Kidney (tissue), 11 donors: ENCODE measurements around the gene ALG1L2. TPM values are rescaled to one million over a fixed set of nuclear protein-coding genes. Genes with fewer than 3 reads are reported as not detected.
"Not testable (repeated sequence)": the region's sequence is repeated elsewhere in the genome, so short reads cannot be mapped to it uniquely, and the experiment has no call there.

Experiments
- DNase-seq, 5 donors: peaks; one replicate each; pipeline ENCODE4 v3.0.0-alpha.2; 2013 to 2020
- FAIRE-seq: peaks from 2 replicates; lab custom pipeline; 2012; peaks lifted over from hg19 to GRCh38; lab: Jason Lieb, UNC
- H3K27ac ChIP-seq, 2 donors: one replicate each; pipeline ENCODE4 v1.7.0; 2013; ENCODE audit warnings: low read depth in 2 of 2, low read length in 2 of 2, inconsistent platforms in 1 of 2
- H3K27me3 ChIP-seq: one replicate; pipeline ENCODE4 v1.7.1; 2013; ENCODE audit warnings: low read length, inconsistent platforms; ENCODE audit not compliant: control insufficient read depth, insufficient read depth
- H3K36me3 ChIP-seq, 3 donors: one replicate each; pipeline versions ENCODE4 v1.7.0 to v1.7.1; 2013; ENCODE audit warnings: low read length in 3 of 3, control low read depth in 1 of 3, inconsistent platforms in 1 of 3; ENCODE audit not compliant: insufficient read depth in 3 of 3, control insufficient read depth in 2 of 3
- H3K4me1 ChIP-seq, 3 donors: one replicate each; pipeline versions ENCODE4 v1.7.0 to v1.7.1; 2013; ENCODE audit warnings: low read length in 3 of 3, inconsistent platforms in 1 of 3, low read depth in 1 of 3; ENCODE audit not compliant: control insufficient read depth in 2 of 3, insufficient read depth in 2 of 3
- H3K4me3 ChIP-seq, 3 donors: one replicate each; pipeline versions ENCODE4 v1.7.0 to v1.8.1; 2013; ENCODE audit warnings: low read length in 3 of 3, control low read depth in 1 of 3, inconsistent platforms in 1 of 3
- H3K9ac ChIP-seq, 3 donors: one replicate each; pipeline versions ENCODE4 v1.7.0 to v1.7.1; 2013; ENCODE audit warnings: low read length in 3 of 3, control low read depth in 1 of 3, inconsistent platforms in 1 of 3
- H3K9me3 ChIP-seq, 3 donors: one replicate each; pipeline versions ENCODE4 v1.7.0 to v1.7.1; 2013; ENCODE audit warnings: low read length in 3 of 3, control low read depth in 1 of 3, inconsistent platforms in 1 of 3; ENCODE audit not compliant: control insufficient read depth in 2 of 3, insufficient read depth in 1 of 3
- intact Hi-C: fragments of 100-400 bp; cut with DNase I; formaldehyde crosslinking; loops from one replicate; pipeline ENCODE4 v1.11.1; 2022
- polyA plus RNA-seq: library from polyadenylated mRNA; stranded (reverse); fragments of 350-450 nt; fragmentation: Illumina TruSeq; extraction: RNeasy Lipid Tissue Mini Kit (QIAGEN cat#74804); gene quantifications from one replicate; pipeline ENCODE4 v1.2.3, GENCODE V29; 2014; ENCODE audit warnings: low read depth, low replicate concordance; ENCODE audit not compliant: insufficient read depth
- total RNA-seq: library from RNA; stranded (reverse); fragmentation: NEBNext Ultra II Directional; extraction: Animal tissue kit (Norgen Biotek cat#: 25700); gene quantifications from one replicate; pipeline ENCODE4 v1.2.1, GENCODE V29; 2021
- donor health status: control.
- donor health status: control.
- donor health status: DM: yes; HTN: yes; CAD: no.
- donor health status: Normal renal cell carcinoma (clear cell type).

Gene ALG1L2
- total and polyA plus RNA-seq, 2 donors from 2014 or later = 0.82 TPM; not detected in 1

DNA sequence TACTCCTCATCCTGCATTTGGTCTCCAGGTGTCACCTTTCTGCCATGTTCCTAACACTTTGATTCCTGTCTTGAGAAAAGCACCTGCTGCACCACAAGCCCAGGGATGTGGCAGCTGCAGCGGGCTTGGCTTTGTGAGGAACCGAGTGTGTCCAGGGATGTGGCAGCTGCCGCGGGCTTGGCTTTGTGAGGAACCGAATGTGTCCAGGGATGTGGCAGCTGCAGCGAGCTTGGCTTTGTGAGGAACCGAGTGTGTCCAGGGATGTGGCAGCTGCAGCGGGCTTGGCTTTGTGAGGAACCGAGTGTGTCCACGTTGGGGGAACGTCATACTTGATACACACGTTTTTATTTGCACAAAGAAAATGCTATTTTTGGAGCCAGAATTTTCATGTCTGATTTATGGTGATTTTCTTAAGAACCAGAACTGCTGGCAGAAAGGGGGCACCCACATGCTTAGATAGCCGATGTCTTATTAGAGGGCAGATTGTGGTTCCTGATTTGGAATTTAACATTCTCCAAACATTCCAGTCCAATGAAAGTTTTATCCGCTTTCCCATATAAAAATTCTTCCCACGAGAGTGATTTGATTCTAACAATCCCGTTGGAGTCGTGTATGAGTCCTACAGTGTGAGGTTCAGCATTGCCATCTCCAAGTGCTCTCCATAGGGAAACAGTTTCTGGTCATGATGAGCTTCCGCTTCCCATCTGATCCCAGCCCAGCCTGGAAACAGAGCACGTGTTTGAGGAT is 17.2 kb downstream of the ALG1L2 start:
- H3K4me3 ChIP-seq, H3K27me3 ChIP-seq, H3K4me1 ChIP-seq, H3K9ac ChIP-seq, H3K36me3 ChIP-seq, FAIRE-seq, intact Hi-C loops, H3K27ac ChIP-seq, DNase-seq, H3K9me3 ChIP-seq: not testable (repeated sequence)

DNA sequence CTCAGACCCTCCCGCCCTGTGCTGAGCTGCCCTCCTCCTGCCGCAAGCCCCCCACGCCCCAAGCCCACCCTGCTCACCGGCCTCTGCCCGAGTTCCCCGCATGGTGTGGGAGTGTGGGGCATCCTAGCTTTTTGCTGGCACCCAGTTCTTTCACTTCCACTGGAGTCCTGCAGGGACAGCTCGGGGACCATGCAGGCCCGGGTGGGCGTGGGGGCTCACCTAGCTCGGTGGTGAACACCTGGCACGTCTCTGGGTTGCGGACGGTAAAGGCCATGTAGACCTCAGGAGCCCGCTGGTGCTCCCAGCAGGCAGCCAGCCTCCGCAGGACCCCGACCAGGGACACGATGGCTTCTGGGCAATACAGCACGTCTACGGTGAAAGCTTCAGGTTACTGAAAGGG is 20.9 kb downstream of the ALG1L2 start:
- H3K9ac ChIP-seq, H3K9me3 ChIP-seq, H3K27ac ChIP-seq, H3K4me3 ChIP-seq, H3K36me3 ChIP-seq, DNase-seq, H3K27me3 ChIP-seq, H3K4me1 ChIP-seq, FAIRE-seq, intact Hi-C loops: not testable (repeated sequence)

DNA sequence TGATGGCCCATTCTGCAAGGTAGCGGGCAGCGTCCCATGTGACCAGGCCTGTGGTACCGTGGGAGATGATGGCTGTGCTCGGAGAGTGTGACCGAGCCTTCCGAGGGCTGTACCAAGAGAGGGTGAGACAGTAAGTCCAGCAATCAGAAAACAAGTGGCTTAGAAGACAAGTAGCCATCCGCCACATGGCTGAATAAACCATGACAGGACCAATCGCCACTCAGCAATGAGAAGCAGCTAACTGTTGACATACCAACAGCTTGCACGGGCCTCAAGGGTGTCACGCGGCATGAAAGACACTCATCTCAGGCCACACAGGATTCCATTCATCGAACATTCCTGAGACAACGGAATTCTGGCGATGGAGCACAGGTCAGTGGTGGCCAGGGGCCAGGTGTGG is 22.6 kb downstream of the ALG1L2 start:
- H3K27me3 ChIP-seq, H3K4me1 ChIP-seq, H3K9ac ChIP-seq, H3K27ac ChIP-seq, H3K36me3 ChIP-seq, H3K9me3 ChIP-seq, FAIRE-seq, DNase-seq, intact Hi-C loops, H3K4me3 ChIP-seq: not testable (repeated sequence)

DNA sequence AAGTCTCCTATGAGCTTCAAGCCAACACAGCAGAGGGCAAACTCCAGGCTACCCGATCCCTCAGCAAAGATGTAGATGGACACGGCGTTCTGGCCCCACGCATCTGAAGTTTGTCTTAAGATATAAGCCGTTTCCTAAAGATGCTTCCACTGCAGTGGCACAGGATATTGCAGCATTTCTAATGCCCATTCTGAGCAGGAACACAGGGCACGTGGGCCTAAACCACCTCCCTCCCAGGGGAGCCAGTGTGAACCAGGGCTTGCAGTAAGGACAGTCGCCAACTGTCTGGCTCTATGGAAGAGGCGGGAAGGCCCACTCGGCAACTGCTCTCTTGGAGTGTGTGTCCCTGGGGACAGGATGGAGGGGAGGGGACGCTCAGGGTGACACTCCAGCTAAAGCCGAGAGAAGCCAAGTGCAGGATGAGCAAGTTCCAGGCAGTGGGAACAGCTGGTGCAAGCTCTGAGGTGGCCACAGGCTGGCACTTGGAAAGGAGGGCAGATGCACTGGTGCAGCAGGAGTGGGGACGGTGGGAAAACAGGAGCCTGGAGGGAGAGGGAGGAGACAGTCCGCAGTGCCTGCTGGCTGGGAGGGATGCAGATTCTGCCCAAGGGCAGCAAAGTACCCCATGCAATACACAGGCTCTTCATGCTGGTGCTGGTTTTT is 25.8 kb downstream of the ALG1L2 start:
- H3K27me3 ChIP-seq, intact Hi-C loops, DNase-seq, H3K4me1 ChIP-seq, H3K4me3 ChIP-seq, H3K9ac ChIP-seq, H3K36me3 ChIP-seq, H3K27ac ChIP-seq, H3K9me3 ChIP-seq, FAIRE-seq: not testable (repeated sequence)

DNA sequence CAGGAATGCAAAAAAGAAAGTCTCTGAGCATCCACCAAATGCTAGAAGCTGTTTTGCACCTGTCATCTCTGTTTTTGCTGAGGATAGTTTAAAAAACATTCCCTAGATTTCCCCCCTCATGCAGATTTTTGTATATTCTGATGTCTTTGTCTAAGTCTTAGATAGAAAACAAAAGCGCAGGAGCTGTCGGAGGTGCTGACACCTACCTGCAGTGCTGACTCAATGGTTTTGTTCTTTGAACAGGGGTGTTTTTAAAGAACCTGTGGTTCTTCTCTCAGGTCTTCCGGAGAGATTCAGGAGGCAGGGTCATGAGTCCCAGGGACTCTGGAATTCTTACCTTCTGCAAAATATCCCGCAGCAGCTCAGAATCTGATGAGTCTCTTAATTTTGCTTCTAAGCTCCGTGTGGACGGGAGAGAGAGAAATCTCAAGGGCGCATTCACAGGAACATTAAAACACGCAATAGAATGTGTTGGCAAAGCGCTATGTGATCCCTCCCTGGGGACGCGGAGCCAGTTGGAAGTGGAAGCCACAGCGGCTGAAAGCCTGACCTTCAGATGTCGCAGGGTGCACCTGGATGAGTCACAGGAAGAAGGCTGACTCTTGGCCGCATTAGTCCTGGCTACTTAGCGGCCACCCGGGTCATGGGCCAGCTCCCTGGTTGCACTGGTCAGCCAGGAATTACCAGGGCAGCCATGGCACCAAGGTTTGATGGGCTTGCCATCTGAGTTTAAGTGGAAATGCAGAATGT is 27.4 kb downstream of the ALG1L2 start:
- FAIRE-seq, H3K4me1 ChIP-seq, H3K4me3 ChIP-seq, H3K9me3 ChIP-seq, H3K27me3 ChIP-seq, intact Hi-C loops, DNase-seq, H3K36me3 ChIP-seq, H3K27ac ChIP-seq, H3K9ac ChIP-seq: not testable (repeated sequence)

DNA sequence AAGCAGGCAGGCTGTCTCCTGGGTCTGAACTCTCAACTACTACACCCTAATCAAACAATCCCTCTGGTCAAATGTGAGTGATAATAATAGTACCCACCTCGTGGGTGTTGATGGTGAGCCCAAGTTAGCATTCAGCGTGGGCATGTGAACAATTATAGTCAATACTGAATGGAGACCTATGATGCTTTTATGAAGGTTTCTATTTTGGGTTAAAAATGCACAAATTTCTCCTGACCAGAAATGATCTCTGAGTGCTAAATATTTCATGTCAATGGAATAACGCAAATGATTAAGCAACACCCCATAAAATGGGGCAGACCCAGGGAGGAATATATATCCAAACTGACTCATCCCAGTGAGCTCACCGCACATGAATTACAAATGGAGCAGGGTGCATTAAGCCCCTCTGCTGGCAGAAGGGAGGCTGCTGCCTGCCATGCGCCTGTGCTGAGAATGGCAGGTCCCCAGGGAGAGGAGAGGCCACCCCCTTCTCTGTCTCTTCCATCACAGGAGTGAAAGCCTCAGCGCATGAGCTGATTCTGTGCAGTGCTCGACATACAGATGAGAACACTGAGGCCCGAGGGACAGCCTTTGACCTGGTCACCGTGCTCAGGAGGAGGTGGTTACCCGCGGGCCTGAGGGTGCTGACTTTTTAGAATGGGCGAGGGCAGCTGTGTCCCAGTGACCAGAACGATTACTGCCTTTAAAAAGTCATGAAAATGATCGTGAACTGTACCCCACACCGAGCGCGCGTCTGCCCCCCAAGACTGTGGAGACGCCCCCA is 28.9 kb downstream of the ALG1L2 start:
- peak overlapping the region; percentile 50 to 72 (median 52) for H3K4me3 ChIP-seq
- H3K4me1 ChIP-seq, FAIRE-seq, H3K9me3 ChIP-seq, intact Hi-C loops, H3K27me3 ChIP-seq, H3K36me3 ChIP-seq: not testable (repeated sequence)
- DNase-seq = peak in 2 of 5 donors; percentile 21 to 79
- H3K27ac ChIP-seq = peak overlapping the region in 1 of 2 donors; percentile 60
- peak overlapping the region in 1 of 3 donors; percentile 26 for H3K9ac ChIP-seq
